Fibroblast of the conjunctiva (primary cell): ENCODE data around the gene PPP1R16B.
A peak's percentile ranks its signal among the peaks of the same experiment; 100 is the strongest.

Source experiments
- DNase-seq: peaks from one replicate; pipeline ENCODE4 v3.0.0-alpha.2; 2010; ENCODE audit warnings: low read depth

The PPP1R16B gene

GRCh38 chr20:38805502-38805957 is at the start of gene PPP1R16B:
TSS of gene PPP1R16B (plus strand) at chr20:38805697. CDS start at chr20:38835926, 30,229 bp downstream.
- no peak for DNase-seq

GRCh38 chr20:38757145-38757775 is 48.2 kb upstream of the PPP1R16B start:
- DNase-seq: no peak

GRCh38 chr20:38759106-38759505 is 46.4 kb upstream of the PPP1R16B start:
- no peak for DNase-seq

- DNase-seq: no peak
Measured at GRCh38 chr20:38760978-38761377, 44.5 kb upstream of the PPP1R16B start.

GRCh38 chr20:38762174-38762573 is 43.3 kb upstream of the PPP1R16B start:
- DNase-seq: no peak

GRCh38 chr20:38763616-38764015 is 41.9 kb upstream of the PPP1R16B start:
- no peak for DNase-seq

- peak; percentile 63 for DNase-seq
Measured at GRCh38 chr20:38764567-38765318, 40.8 kb upstream of the PPP1R16B start.

GRCh38 chr20:38766071-38766470 is 39.4 kb upstream of the PPP1R16B start:
- no peak for DNase-seq

- DNase-seq: no peak
Measured at GRCh38 chr20:38769376-38770295, 35.9 kb upstream of the PPP1R16B start.

- no peak for DNase-seq
Measured at GRCh38 chr20:38770546-38770945, 35.0 kb upstream of the PPP1R16B start.

- DNase-seq: no peak
Measured at GRCh38 chr20:38770970-38771369, 34.5 kb upstream of the PPP1R16B start.

GRCh38 chr20:38771621-38772020 is 33.9 kb upstream of the PPP1R16B start:
- DNase-seq: no peak

GRCh38 chr20:38774167-38774566 is 31.3 kb upstream of the PPP1R16B start:
- no peak for DNase-seq

GRCh38 chr20:38776363-38776762 is 29.1 kb upstream of the PPP1R16B start:
- DNase-seq: no peak

GRCh38 chr20:38779247-38780097 is 26.0 kb upstream of the PPP1R16B start:
- DNase-seq: no peak

- DNase-seq: no peak
Measured at GRCh38 chr20:38782275-38782674, 23.2 kb upstream of the PPP1R16B start.

GRCh38 chr20:38787870-38788269 is 17.6 kb upstream of the PPP1R16B start:
- DNase-seq: no peak

GRCh38 chr20:38789503-38790199 is 15.8 kb upstream of the PPP1R16B start:
- peak; percentile 2 for DNase-seq

GRCh38 chr20:38790200-38791053 is 15.1 kb upstream of the PPP1R16B start:
- DNase-seq: peak; percentile 3

- DNase-seq: no peak
Measured at GRCh38 chr20:38791291-38791690, 14.2 kb upstream of the PPP1R16B start.
